HCT116 (cell line): Measurements from ENCODE around the gene ADCK1. TPM values are rescaled to one million over a fixed set of nuclear protein-coding genes. Genes with fewer than 3 reads are reported as not detected.

ENCODE experiments used
- ATAC-seq: fragments of 200-7000 bp; cut with Tn5 transposase; 2 replicates; pipeline ENCODE4 v1.9.1; 2020; ENCODE audit warnings: mild to moderate bottlenecking, moderate library complexity
- BruUV-seq: library from RNA; stranded (reverse); fragments of 400-500 nt; replicated peaks from 2 replicates; lab custom pipeline; 2021; lab: Mats Ljungman, UMichigan
- CTCF ChIA-PET: fragments of 300-600 bp; sonication (Branson Sonifier 250); formaldehyde crosslinking; loops from one replicate; lab custom pipeline; 2021; ENCODE audit warnings: antibody characterized with exemption; lab: Charles Lee
- POLR2A ChIA-PET: fragments of 300-600, 350-600 bp; sonication (Branson Sonifier 250); formaldehyde crosslinking; loops from one replicate; lab custom pipeline; 2021; ENCODE audit warnings: antibody characterized with exemption; lab: Charles Lee
- RAD21 ChIA-PET, 2 experiments: fragments of 300-600 bp; sonication (Branson Sonifier 250); formaldehyde crosslinking; loops; one replicate each; lab custom pipeline; 2023; ENCODE audit warnings: low total read pairs in 2 of 2; ENCODE audit not compliant: uncharacterized antibody in 2 of 2, unreplicated experiment in 2 of 2, low non-redundant PET in 1 of 2; lab: Charles Lee
- DNase-seq: peaks from one replicate; pipeline ENCODE4 v3.0.0-alpha.2; 2010; ENCODE audit warnings: low read depth, low spot score
- H2AFZ ChIP-seq: fragments of 200-600 bp; shearing (Covaris generic), sonication (generic); 2 replicates; pipeline ENCODE4 v1.6.1; 2017; ENCODE audit warnings: low read depth, mixed run types, mixed read lengths, antibody characterized with exemption, low read length; ENCODE audit not compliant: poor library complexity, severe bottlenecking
- H3K27ac ChIP-seq: 2 replicates; pipeline ENCODE4 v1.5.1; 2012; ENCODE audit warnings: low read depth, low read length
- H3K27me3 ChIP-seq: fragments of 200-600 bp; sonication (generic); 2 replicates; pipeline ENCODE4 v1.6.1; 2016; ENCODE audit warnings: mixed run types, low read length, mixed read lengths; ENCODE audit not compliant: insufficient read depth
- H3K36me3 ChIP-seq, 2 experiments: fragments of 200-500 bp in 1 of 2; fragments of 200-600 bp in 1 of 2; sonication (Bioruptor generic) in 1 of 2; sonication (generic) in 1 of 2; 2 replicates each; pipeline versions ENCODE4 v1.5.1 to v1.6.1; 2014 to 2016; ENCODE audit warnings: low read length in 2 of 2, inconsistent platforms in 1 of 2, mixed read lengths in 1 of 2, mixed run types in 1 of 2; ENCODE audit not compliant: insufficient read depth in 2 of 2, control insufficient read depth in 1 of 2
- H3K4me1 ChIP-seq, 2 experiments: fragments of 200-600 bp in 1 of 2; sonication (generic) in 1 of 2; 2 replicates each; pipeline versions ENCODE4 v1.5.1 to v1.6.1; 2012 to 2017; ENCODE audit warnings: low read length in 2 of 2, inconsistent platforms in 1 of 2, mild to moderate bottlenecking in 1 of 2, mixed read lengths in 1 of 2, mixed run types in 1 of 2, moderate library complexity in 1 of 2; ENCODE audit not compliant: insufficient read depth in 2 of 2, control insufficient read depth in 1 of 2
- H3K4me2 ChIP-seq: fragments of 200-600 bp; sonication (generic); 2 replicates; pipeline ENCODE4 v1.6.1; 2017; ENCODE audit warnings: mixed run types, low read length, mixed read lengths
- H3K4me3 ChIP-seq, 2 experiments: fragments of 200-600 bp in 1 of 2; sonication (generic) in 1 of 2; replicated peaks in 1 of 2; 2 replicates each; pipeline ENCODE4 v1.5.1; 2011 to 2016; ENCODE audit warnings: low read length in 2 of 2, control low read depth in 1 of 2, low read depth in 1 of 2, mild to moderate bottlenecking in 1 of 2, mixed read lengths in 1 of 2, mixed run types in 1 of 2
- H3K79me2 ChIP-seq: fragments of 200-600 bp; sonication (generic); 2 replicates; pipeline ENCODE4 v1.6.1; 2017; ENCODE audit warnings: mild to moderate bottlenecking, mixed run types, low read length, moderate library complexity, mixed read lengths; ENCODE audit not compliant: insufficient read depth
- H3K9ac ChIP-seq: fragments of 200-600 bp; sonication (generic); 2 replicates; pipeline ENCODE4 v1.6.1; 2016; ENCODE audit warnings: low read length, mixed read lengths
- H3K9me2 ChIP-seq: fragments of 200-600 bp; sonication (generic), shearing (Covaris generic); 2 replicates; pipeline ENCODE4 v1.6.1; 2017; ENCODE audit warnings: mixed run types, mild to moderate bottlenecking, moderate library complexity; ENCODE audit not compliant: insufficient read depth
- H3K9me3 ChIP-seq, 2 experiments: fragments of 200-500 bp in 1 of 2; fragments of 200-600 bp in 1 of 2; sonication (Bioruptor generic) in 1 of 2; sonication (generic) in 1 of 2; 2 replicates each; pipeline ENCODE4 v1.6.1; 2014 to 2017; ENCODE audit warnings: low read length in 2 of 2, mixed read lengths in 2 of 2, inconsistent platforms in 1 of 2, low read depth in 1 of 2, mild to moderate bottlenecking in 1 of 2, mixed run types in 1 of 2, moderate library complexity in 1 of 2; ENCODE audit not compliant: control insufficient read depth in 1 of 2, insufficient read depth in 1 of 2
- H4K20me1 ChIP-seq: fragments of 200-600 bp; sonication (generic), shearing (Covaris generic); 2 replicates; pipeline ENCODE4 v1.6.1; 2017; ENCODE audit warnings: mixed run types, mild to moderate bottlenecking, moderate library complexity; ENCODE audit not compliant: insufficient read depth
- CBX3 ChIP-seq: IDR thresholded peaks from 2 replicates; pipeline ENCODE4 v1.6.1; 2012; ENCODE audit warnings: low read depth
- ELF1 ChIP-seq: IDR thresholded peaks from 2 replicates; pipeline ENCODE4 v1.6.1; 2012; ENCODE audit warnings: low read depth, borderline replicate concordance
- EZH2 ChIP-seq: fragments of 200-600 bp; sonication (generic); IDR thresholded peaks from 2 replicates; pipeline ENCODE4 v1.6.1; 2017; ENCODE audit warnings: antibody characterized with exemption, mixed run types
- FOSL1 ChIP-seq: IDR thresholded peaks from 2 replicates; pipeline ENCODE4 v1.6.1; 2012; ENCODE audit warnings: low read depth
- MAX ChIP-seq: IDR thresholded peaks from 2 replicates; pipeline ENCODE4 v1.6.1; 2012
- POLR2A ChIP-seq: IDR thresholded peaks from 2 replicates; pipeline ENCODE4 v1.7.0; 2011; ENCODE audit warnings: borderline replicate concordance; ENCODE audit not compliant: insufficient read depth, insufficient read length; ENCODE audit errors: extremely low read depth
- RAD21 ChIP-seq: IDR thresholded peaks from 2 replicates; pipeline ENCODE4 v1.6.1; 2012; ENCODE audit warnings: low read depth, mild to moderate bottlenecking
- SIN3A ChIP-seq: IDR thresholded peaks from 2 replicates; pipeline ENCODE4 v1.6.1; 2012; ENCODE audit warnings: low read depth
- SP1 ChIP-seq: IDR thresholded peaks from 2 replicates; pipeline ENCODE4 v1.6.1; 2012; ENCODE audit warnings: low read depth
- TCF7L2 ChIP-seq: IDR thresholded peaks from 2 replicates; pipeline ENCODE4 v1.7.0; 2011; ENCODE audit warnings: borderline replicate concordance, inconsistent platforms; ENCODE audit not compliant: insufficient read depth, insufficient read length; ENCODE audit errors: extremely low read depth
- YY1 ChIP-seq: IDR thresholded peaks from 2 replicates; pipeline ENCODE4 v1.6.1; 2011; ENCODE audit warnings: low read length, low read depth, moderate library complexity, mild to moderate bottlenecking; ENCODE audit not compliant: insufficient replicate concordance; ENCODE audit errors: extremely low read depth
- ZBTB33 ChIP-seq: IDR thresholded peaks from 2 replicates; pipeline ENCODE4 v1.6.1; 2011; ENCODE audit warnings: mild to moderate bottlenecking, low read length, moderate library complexity; ENCODE audit not compliant: insufficient replicate concordance; ENCODE audit errors: extremely low read depth
- ZFX ChIP-seq: fragments of 450-650 bp; IDR thresholded peaks from 2 replicates; pipeline ENCODE4 v1.6.1; 2017
- ZNF274 ChIP-seq: fragments of 200-500 bp; sonication (Bioruptor generic); IDR thresholded peaks from 2 replicates; pipeline ENCODE4 v1.6.1; 2014; ENCODE audit warnings: mild to moderate bottlenecking, low read depth, low read length, inconsistent platforms
- intact Hi-C: fragments of 100-400 bp; cut with micrococcal nuclease; formaldehyde crosslinking; loops from 2 replicates; pipeline ENCODE4 v1.10.0; 2022
- total RNA-seq: library from RNA; stranded (reverse); gene quantifications from one replicate; pipeline ENCODE4 v1.2.1, GENCODE V29; 2021; ENCODE audit not compliant: unreplicated experiment
- TF ChIP-seq, protein P1 (sequence below): IDR thresholded peaks from 2 replicates; pipeline ENCODE4 v1.6.1; 2012; ENCODE audit warnings: low read depth

Gene ADCK1
- total RNA-seq, 1 experiment from 2014 or later, result 6.0 TPM

DNA sequence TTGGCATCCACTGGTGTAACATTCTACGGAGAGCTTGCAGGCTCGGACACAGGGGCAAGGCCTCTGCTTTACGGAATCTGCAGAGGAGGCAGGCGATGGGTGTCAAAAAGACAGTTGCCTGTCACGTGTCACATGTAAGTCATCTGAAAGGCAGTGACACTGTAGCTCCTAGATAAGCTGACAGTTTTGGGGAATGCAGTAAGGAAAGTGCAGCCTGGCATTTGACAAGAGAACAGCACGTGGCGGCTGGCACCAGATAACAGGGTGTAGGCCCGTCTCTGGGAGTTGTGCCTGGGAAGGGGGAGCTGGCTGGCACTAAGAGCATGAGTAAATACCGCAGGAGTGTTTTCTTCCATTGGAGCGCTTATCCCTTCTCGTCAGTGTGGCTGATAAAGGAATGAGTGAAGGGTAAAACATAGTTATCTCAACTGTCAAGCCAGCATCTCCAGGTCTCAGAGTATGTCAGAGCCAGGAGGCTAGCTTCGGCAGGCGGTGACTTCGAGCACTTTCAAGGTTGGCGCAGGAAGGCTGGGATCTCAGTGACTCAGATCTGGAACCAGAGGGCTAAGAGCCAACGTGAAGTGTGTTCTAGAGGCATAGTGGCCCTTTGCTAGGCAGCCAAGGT lies 26.1 kb downstream of the ADCK1 start:
- RAD21 ChIA-PET, result no interaction called here
- Histone ChIP-seq H3K4me2 (no peak overlapping the region), H3K27me3 (no peaks in the 10 kb centered on the region), H2AFZ (no peak overlapping the region)
- TF ChIP-seq POLR2A, result no peak
- no peak for TF ChIP-seq ZFX
- no peak for TF ChIP-seq RAD21
- TF ChIP-seq, all 23 proteins: peak for 0
- Histone ChIP-seq H3K36me3 (no peaks in the 10 kb centered on the region), H3K9me2 (no peaks in the 10 kb centered on the region), H3K27ac (no peak overlapping the region), H3K4me3 (no peak overlapping the region), H3K79me2 (no peaks in the 10 kb centered on the region), H3K9ac (no peak overlapping the region), H3K4me1 (peaks cover 0 to 2% of the 10 kb centered on the region in 2 experiments; a peak in 1 of 4 replicates), H4K20me1 (no peaks in the 10 kb centered on the region), H3K9me3 (no peaks in the 10 kb centered on the region)
- intact Hi-C loops, result no loop called here
- BruUV-seq, result no TSS peak
- no peak for DNase-seq
- no peak for ATAC-seq
- ChIA-PET CTCF (no interaction called here), POLR2A (no interaction called here)

GRCh38 chr14:77830692-77831091 lies 30.8 kb downstream of the ADCK1 start:
- CTCF ChIA-PET, result no interaction called here

More at GRCh38 chr14:77830692-77831091, 30.8 kb downstream of the ADCK1 start:
- H2AFZ ChIP-seq, result no peak overlapping the region
- H3K27me3 ChIP-seq, result no peaks in the 10 kb centered on the region
- H3K36me3 ChIP-seq, result no peaks in the 10 kb centered on the region
- no peak overlapping the region for H3K4me3 ChIP-seq
- no peak overlapping the region for H3K4me2 ChIP-seq
- RAD21 ChIA-PET, result no interaction called here
- TF ChIP-seq SIN3A, result no peak
- no peak for TF ChIP-seq ZNF274
- TF ChIP-seq CBX3, result no peak
- no peak for TF ChIP-seq TCF7L2
- TF ChIP-seq MAX, result no peak
- TF ChIP-seq YY1, result no peak
- no peak for TF ChIP-seq ZBTB33
- no peak for TF ChIP-seq EZH2
- no peak for TF ChIP-seq SP1
- TF ChIP-seq, protein P1, sequence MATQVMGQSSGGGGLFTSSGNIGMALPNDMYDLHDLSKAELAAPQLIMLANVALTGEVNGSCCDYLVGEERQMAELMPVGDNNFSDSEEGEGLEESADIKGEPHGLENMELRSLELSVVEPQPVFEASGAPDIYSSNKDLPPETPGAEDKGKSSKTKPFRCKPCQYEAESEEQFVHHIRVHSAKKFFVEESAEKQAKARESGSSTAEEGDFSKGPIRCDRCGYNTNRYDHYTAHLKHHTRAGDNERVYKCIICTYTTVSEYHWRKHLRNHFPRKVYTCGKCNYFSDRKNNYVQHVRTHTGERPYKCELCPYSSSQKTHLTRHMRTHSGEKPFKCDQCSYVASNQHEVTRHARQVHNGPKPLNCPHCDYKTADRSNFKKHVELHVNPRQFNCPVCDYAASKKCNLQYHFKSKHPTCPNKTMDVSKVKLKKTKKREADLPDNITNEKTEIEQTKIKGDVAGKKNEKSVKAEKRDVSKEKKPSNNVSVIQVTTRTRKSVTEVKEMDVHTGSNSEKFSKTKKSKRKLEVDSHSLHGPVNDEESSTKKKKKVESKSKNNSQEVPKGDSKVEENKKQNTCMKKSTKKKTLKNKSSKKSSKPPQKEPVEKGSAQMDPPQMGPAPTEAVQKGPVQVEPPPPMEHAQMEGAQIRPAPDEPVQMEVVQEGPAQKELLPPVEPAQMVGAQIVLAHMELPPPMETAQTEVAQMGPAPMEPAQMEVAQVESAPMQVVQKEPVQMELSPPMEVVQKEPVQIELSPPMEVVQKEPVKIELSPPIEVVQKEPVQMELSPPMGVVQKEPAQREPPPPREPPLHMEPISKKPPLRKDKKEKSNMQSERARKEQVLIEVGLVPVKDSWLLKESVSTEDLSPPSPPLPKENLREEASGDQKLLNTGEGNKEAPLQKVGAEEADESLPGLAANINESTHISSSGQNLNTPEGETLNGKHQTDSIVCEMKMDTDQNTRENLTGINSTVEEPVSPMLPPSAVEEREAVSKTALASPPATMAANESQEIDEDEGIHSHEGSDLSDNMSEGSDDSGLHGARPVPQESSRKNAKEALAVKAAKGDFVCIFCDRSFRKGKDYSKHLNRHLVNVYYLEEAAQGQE, result no peak
- no peak for TF ChIP-seq POLR2A
- no peak for TF ChIP-seq FOSL1
- no peak for TF ChIP-seq RAD21
- no peak for TF ChIP-seq ELF1
- TF ChIP-seq, all 23 proteins: peak for 0
- POLR2A ChIA-PET, result no interaction called here
- DNase-seq (no peak), ATAC-seq (no peak)
- Histone ChIP-seq H3K9ac (no peak overlapping the region), H3K9me2 (no peaks in the 10 kb centered on the region), H4K20me1 (no peaks in the 10 kb centered on the region), H3K79me2 (no peaks in the 10 kb centered on the region), H3K27ac (no peak overlapping the region), H3K4me1 (peaks cover 0 to 2% of the 10 kb centered on the region in 2 experiments; a peak in 1 of 4 replicates), H3K9me3 (no peaks in the 10 kb centered on the region)
- no TSS peak for BruUV-seq
- intact Hi-C loops, result no loop called here
